Stromal cell of bone marrow (primary cell): ENCODE measurements around the gene MUC20.

Source experiments
- DNase-seq: peaks from one replicate; pipeline ENCODE4 v3.0.0-alpha.2; 2012; ENCODE audit warnings: low read depth

The MUC20 gene

GRCh38 chr3:195755791-195756676, 35.3 kb downstream of the MUC20 start:
- no peak for DNase-seq

- no peak for DNase-seq
These were observed 36.6 kb downstream of the MUC20 start for GRCh38 chr3:195757438-195757770.

GRCh38 chr3:195757827-195758226, 37.0 kb downstream of the MUC20 start:
- DNase-seq: no peak

- DNase-seq: no peak
These were observed 38.1 kb downstream of the MUC20 start for GRCh38 chr3:195758721-195759353.

GRCh38 chr3:195760345-195761122, 39.8 kb downstream of the MUC20 start:
- DNase-seq: no peak

- DNase-seq: no peak
These were observed 40.4 kb downstream of the MUC20 start for GRCh38 chr3:195761123-195761566.

- no peak for DNase-seq
These were observed 40.9 kb downstream of the MUC20 start for GRCh38 chr3:195761567-195762248.

GRCh38 chr3:195762249-195762585, 41.4 kb downstream of the MUC20 start:
- no peak for DNase-seq

- no peak for DNase-seq
These were observed 41.8 kb downstream of the MUC20 start for GRCh38 chr3:195762611-195763010.

- no peak for DNase-seq
These were observed 42.5 kb downstream of the MUC20 start for GRCh38 chr3:195763076-195763830.

- DNase-seq: no peak
These were observed 43.4 kb downstream of the MUC20 start for GRCh38 chr3:195763843-195764825.

GRCh38 chr3:195764961-195765706, 44.4 kb downstream of the MUC20 start:
- DNase-seq: no peak

- no peak for DNase-seq
These were observed 45.9 kb downstream of the MUC20 start for GRCh38 chr3:195766671-195767070.

GRCh38 chr3:195767792-195768191, 47.0 kb downstream of the MUC20 start:
- DNase-seq: no peak

GRCh38 chr3:195768414-195768813, 47.6 kb downstream of the MUC20 start:
- DNase-seq: no peak

- DNase-seq: peak; percentile 6
These were observed 48.1 kb downstream of the MUC20 start for GRCh38 chr3:195768831-195769303.

- no peak for DNase-seq
These were observed 48.8 kb downstream of the MUC20 start for GRCh38 chr3:195769551-195769950.

GRCh38 chr3:195770081-195770840, 49.5 kb downstream of the MUC20 start:
- no peak for DNase-seq
